ENCODE results near the gene GSTA3. TPM values are rescaled to one million over a fixed set of nuclear protein-coding genes. Genes with fewer than 3 reads are reported as not detected.
"Not testable (repeated sequence)": the region's sequence is repeated elsewhere in the genome, so short reads cannot be mapped to it uniquely, and the experiment has no call there.

Gene GSTA3
- total RNA-seq, 1 experiment from 2014 or later: not detected

DNA sequence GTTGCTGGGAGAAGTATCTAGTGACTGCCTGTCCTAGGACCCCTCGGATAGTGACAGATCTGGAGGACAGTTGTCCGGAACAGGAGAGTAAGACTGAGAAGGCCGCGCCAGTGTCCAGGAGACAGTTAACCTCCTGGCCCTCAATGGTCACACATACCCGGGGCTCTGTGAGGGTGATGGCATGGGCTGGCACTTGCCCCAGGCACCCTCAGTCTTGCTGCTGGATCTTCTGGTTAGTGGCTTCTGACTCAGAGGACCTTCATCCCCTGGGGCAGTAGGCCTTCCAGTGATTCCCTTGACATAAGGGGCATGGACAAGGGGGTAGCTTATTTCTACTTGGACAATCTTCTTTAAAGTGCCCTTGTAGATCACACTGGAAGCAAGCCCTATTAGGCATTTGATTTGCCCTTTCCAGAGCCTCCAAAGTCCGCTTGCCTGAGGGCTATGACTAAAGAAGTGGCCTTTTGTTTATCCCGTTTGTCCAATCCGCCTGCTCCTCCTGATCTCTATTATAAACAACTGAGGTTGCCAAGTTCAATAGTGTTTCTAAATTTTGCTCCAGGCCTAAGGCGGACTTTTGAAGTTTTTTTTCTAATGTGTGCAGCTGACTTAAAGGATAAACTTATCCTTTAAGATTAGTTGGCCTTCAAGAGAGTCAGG, 8.7 kb upstream of the GSTA3 start:
- H3K27me3 ChIP-seq (ENCODE audit: control insufficient read depth, insufficient read depth, low read length); in situ Hi-C loops (cut with HindIII; ENCODE audit: low pct_unique_long_range_greater_than_20kb, low sequenced_read_pairs); H3K4me3 ChIP-seq (ENCODE audit: low read depth in 2 of 2, low read length in 2 of 2); H3K4me1 ChIP-seq (ENCODE audit: control insufficient read depth, insufficient read depth, low read length); H3K27ac ChIP-seq (ENCODE audit: low read length); intact Hi-C loops (cut with micrococcal nuclease; ENCODE audit: unreplicated experiment); DNase-seq (ENCODE audit: low read depth, low spot score); H3K36me3 ChIP-seq (ENCODE audit: control insufficient read depth, insufficient read depth, low read length); CTCF ChIA-PET; H3K9me3 ChIP-seq (ENCODE audit: control insufficient read depth, insufficient read depth, low read depth, low read length); BruUV-seq (replicated peaks): not testable (repeated sequence)
- ATAC-seq: peak; percentile 85
- POLR2A ChIA-PET: interaction anchor here (0.6 kb wide), 1 partner anchor 12 kb away, joined by 3 read pairs; no protein-coding TSS in a partner anchor
- TF ChIP-seq POLR2AphosphoS5 (IDR thresholded peaks at IDR 0.05; ENCODE audit: low read depth, low read length) (peak; percentile 36; the same call in 1 of the 2 replicates), TCF7L2 (IDR thresholded peaks at IDR 0.05; ENCODE audit: low read depth, low read length) (peak; percentile 95)

DNA sequence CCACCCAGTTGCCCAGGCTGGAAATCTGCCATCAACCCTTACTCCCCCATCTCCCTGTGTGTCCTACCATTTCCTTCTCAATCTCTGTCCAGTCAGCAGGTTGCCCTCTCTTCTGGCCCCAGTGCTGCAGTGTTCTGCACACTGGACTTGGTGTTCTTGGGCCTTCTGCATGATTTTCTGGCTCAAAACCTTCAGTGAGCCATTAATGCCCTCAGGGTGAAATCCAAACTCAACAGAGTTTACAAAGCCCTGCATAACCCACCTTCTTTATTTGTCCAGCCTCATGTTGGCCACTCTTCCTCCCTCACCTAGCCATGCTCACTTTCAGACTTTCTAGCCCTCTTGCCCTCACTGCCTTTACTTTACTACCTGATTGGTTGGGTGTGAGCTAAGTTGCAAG, 5.0 kb upstream of the GSTA3 start:
- TF ChIP-seq SIN3A (IDR thresholded peaks at IDR 0.05; ENCODE audit: borderline replicate concordance, insufficient read depth, low read depth, low read length): no peak
- TF ChIP-seq, protein P1, sequence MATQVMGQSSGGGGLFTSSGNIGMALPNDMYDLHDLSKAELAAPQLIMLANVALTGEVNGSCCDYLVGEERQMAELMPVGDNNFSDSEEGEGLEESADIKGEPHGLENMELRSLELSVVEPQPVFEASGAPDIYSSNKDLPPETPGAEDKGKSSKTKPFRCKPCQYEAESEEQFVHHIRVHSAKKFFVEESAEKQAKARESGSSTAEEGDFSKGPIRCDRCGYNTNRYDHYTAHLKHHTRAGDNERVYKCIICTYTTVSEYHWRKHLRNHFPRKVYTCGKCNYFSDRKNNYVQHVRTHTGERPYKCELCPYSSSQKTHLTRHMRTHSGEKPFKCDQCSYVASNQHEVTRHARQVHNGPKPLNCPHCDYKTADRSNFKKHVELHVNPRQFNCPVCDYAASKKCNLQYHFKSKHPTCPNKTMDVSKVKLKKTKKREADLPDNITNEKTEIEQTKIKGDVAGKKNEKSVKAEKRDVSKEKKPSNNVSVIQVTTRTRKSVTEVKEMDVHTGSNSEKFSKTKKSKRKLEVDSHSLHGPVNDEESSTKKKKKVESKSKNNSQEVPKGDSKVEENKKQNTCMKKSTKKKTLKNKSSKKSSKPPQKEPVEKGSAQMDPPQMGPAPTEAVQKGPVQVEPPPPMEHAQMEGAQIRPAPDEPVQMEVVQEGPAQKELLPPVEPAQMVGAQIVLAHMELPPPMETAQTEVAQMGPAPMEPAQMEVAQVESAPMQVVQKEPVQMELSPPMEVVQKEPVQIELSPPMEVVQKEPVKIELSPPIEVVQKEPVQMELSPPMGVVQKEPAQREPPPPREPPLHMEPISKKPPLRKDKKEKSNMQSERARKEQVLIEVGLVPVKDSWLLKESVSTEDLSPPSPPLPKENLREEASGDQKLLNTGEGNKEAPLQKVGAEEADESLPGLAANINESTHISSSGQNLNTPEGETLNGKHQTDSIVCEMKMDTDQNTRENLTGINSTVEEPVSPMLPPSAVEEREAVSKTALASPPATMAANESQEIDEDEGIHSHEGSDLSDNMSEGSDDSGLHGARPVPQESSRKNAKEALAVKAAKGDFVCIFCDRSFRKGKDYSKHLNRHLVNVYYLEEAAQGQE (IDR thresholded peaks at IDR 0.05; ENCODE audit: insufficient read depth in 1 of 2, low read depth in 2 of 2, low read length in 1 of 2): no peak
- TF ChIP-seq, protein P2, sequence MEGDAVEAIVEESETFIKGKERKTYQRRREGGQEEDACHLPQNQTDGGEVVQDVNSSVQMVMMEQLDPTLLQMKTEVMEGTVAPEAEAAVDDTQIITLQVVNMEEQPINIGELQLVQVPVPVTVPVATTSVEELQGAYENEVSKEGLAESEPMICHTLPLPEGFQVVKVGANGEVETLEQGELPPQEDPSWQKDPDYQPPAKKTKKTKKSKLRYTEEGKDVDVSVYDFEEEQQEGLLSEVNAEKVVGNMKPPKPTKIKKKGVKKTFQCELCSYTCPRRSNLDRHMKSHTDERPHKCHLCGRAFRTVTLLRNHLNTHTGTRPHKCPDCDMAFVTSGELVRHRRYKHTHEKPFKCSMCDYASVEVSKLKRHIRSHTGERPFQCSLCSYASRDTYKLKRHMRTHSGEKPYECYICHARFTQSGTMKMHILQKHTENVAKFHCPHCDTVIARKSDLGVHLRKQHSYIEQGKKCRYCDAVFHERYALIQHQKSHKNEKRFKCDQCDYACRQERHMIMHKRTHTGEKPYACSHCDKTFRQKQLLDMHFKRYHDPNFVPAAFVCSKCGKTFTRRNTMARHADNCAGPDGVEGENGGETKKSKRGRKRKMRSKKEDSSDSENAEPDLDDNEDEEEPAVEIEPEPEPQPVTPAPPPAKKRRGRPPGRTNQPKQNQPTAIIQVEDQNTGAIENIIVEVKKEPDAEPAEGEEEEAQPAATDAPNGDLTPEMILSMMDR (IDR thresholded peaks at IDR 0.05): no peak
- TF ChIP-seq POLR2AphosphoS5 (IDR thresholded peaks at IDR 0.05; ENCODE audit: low read depth, low read length): no peak
- TF ChIP-seq TCF7L2 (IDR thresholded peaks at IDR 0.05; ENCODE audit: low read depth, low read length): no peak
- no TSS peak for BruUV-seq (replicated peaks)
- Histone ChIP-seq H3K27ac (ENCODE audit: low read length) (no peak overlapping the region), H3K4me1 (ENCODE audit: control insufficient read depth, insufficient read depth, low read length) (no peaks in the 10 kb centered on the region; the same call in 1 of the 2 replicates), H3K27me3 (ENCODE audit: control insufficient read depth, insufficient read depth, low read length) (no peaks in the 10 kb centered on the region; the same call in 1 of the 2 replicates), H3K36me3 (ENCODE audit: control insufficient read depth, insufficient read depth, low read length) (no peaks in the 10 kb centered on the region), H3K9me3 (ENCODE audit: control insufficient read depth, insufficient read depth, low read depth, low read length) (no peaks in the 10 kb centered on the region), H3K4me3 (ENCODE audit: low read depth in 2 of 2, low read length in 2 of 2) (no peak overlapping the region)
- ATAC-seq (no peak), DNase-seq (ENCODE audit: low read depth, low spot score) (no peak)
- ChIA-PET CTCF (no interaction called here), POLR2A (no interaction called here)
- intact Hi-C loops (cut with micrococcal nuclease; ENCODE audit: unreplicated experiment): no loop called here
- in situ Hi-C loops (cut with HindIII; ENCODE audit: low pct_unique_long_range_greater_than_20kb, low sequenced_read_pairs): no loop called here

DNA sequence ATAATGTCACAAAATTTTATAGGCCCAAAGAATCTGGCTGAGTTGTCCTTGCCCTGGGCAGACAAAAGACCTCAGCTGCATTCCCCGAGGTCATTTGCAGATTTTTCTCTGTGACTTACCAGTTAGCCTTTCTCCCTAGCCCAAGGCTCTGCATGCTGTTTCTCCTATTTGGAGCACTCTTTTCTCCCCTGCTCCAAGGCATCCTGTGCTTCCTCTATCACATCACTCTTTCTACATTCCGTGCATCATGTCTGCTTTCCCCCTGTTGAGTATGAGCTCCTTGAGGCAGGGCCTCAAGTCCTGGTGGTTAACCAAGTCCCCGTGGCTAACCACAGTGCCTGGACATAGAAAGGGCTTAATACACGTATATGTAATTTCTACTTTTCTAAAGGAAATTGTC, 593 bp upstream of the GSTA3 start:
- no TSS peak for BruUV-seq (replicated peaks)
- CTCF ChIA-PET: no interaction called here

More for the DNA sequence above, 593 bp upstream of the GSTA3 start:
- DNase-seq (ENCODE audit: low read depth, low spot score) (no peak), ATAC-seq (no peak)
- intact Hi-C loops (cut with micrococcal nuclease; ENCODE audit: unreplicated experiment) (no loop called here), in situ Hi-C loops (cut with HindIII; ENCODE audit: low pct_unique_long_range_greater_than_20kb, low sequenced_read_pairs) (no loop called here)
- no peaks in the 10 kb centered on the region for H3K36me3 ChIP-seq (ENCODE audit: control insufficient read depth, insufficient read depth, low read length)
- no peak overlapping the region for H3K4me3 ChIP-seq (ENCODE audit: low read depth in 2 of 2, low read length in 2 of 2)
- no peaks in the 10 kb centered on the region for H3K9me3 ChIP-seq (ENCODE audit: control insufficient read depth, insufficient read depth, low read depth, low read length)
- no peaks in the 10 kb centered on the region for H3K4me1 ChIP-seq (ENCODE audit: control insufficient read depth, insufficient read depth, low read length)
- H3K27ac ChIP-seq (ENCODE audit: low read length): no peak overlapping the region
- H3K27me3 ChIP-seq (ENCODE audit: control insufficient read depth, insufficient read depth, low read length): no peaks in the 10 kb centered on the region; the same call in 1 of the 2 replicates
- TF ChIP-seq TCF7L2 (IDR thresholded peaks at IDR 0.05; ENCODE audit: low read depth, low read length): no peak
- TF ChIP-seq POLR2AphosphoS5 (IDR thresholded peaks at IDR 0.05; ENCODE audit: low read depth, low read length): no peak
- TF ChIP-seq, protein P1 (IDR thresholded peaks at IDR 0.05; ENCODE audit: insufficient read depth in 1 of 2, low read depth in 2 of 2, low read length in 1 of 2): no peak
- TF ChIP-seq SIN3A (IDR thresholded peaks at IDR 0.05; ENCODE audit: borderline replicate concordance, insufficient read depth, low read depth, low read length): no peak
- TF ChIP-seq, protein P2 (IDR thresholded peaks at IDR 0.05): no peak
- POLR2A ChIA-PET: no interaction called here
